ENCODE measurements around the gene RRP15. TPM values are rescaled to one million over a fixed set of nuclear protein-coding genes. Genes with fewer than 3 reads are reported as not detected.

Gene RRP15
- total and polyA plus RNA-seq, 9 of the 15 experiments (the other 6 are each of a cell fraction or from before 2014, with no cell fraction given): 9.5 to 58.1 (median 29.3) TPM

DNA sequence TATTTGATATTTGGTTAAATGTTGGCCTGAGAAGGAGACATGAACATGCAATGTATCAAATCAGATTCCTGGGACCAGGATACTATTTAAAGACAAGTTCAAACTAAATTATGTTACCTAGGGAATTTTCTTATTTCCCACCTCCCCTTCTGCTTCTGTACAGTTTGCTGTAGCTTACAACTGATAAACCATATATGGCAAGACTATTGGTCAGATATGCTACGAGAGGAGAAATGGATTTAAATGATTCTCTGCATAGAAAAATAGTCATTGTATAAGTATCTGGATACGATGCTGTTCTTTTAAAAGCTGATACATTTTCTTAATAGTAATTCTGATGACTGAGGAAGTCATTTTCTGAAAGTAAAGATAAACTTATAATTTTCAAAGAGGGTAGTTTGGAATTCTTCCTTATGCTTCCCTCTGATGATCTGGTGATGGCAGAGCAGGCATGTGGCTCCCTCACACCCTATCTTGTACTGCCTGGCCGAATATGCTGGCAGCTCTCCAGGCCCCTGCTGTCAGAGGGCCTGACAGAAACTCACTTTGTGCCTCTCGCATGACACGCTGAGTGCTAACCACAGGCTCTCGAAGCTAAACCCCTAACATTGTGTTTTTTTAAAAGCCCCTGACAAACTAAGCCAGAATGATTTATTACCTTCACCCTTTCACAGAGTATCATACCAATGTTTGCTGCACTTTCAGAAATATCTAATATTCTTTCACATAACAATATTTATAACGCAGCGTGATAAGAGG is 19.4 kb downstream of the RRP15 start (continued):
- TF ChIP-seq, protein P1, sequence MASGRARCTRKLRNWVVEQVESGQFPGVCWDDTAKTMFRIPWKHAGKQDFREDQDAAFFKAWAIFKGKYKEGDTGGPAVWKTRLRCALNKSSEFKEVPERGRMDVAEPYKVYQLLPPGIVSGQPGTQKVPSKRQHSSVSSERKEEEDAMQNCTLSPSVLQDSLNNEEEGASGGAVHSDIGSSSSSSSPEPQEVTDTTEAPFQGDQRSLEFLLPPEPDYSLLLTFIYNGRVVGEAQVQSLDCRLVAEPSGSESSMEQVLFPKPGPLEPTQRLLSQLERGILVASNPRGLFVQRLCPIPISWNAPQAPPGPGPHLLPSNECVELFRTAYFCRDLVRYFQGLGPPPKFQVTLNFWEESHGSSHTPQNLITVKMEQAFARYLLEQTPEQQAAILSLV (tag; IDR thresholded peaks at IDR 0.05): no peak
- no peak for TF ChIP-seq CBX2 (IDR thresholded peaks at IDR 0.05; ENCODE audit: insufficient read depth, low read length, poor library complexity, severe bottlenecking)
- no peak for TF ChIP-seq POLR2H (tag; IDR thresholded peaks at IDR 0.05; ENCODE audit: low read depth)
- no peak for TF ChIP-seq GABPA (tag; conservative IDR thresholded peaks at IDR 0.05; ENCODE audit: low read depth)
- TF ChIP-seq, protein P2, sequence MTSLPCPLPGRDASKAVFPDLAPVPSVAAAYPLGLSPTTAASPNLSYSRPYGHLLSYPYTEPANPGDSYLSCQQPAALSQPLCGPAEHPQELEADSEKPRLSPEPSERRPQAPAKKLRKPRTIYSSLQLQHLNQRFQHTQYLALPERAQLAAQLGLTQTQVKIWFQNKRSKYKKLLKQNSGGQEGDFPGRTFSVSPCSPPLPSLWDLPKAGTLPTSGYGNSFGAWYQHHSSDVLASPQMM (CRISPR knock-in tag; IDR thresholded peaks at IDR 0.05): no peak
- TF ChIP-seq ZNF165 (CRISPR knock-in tag; IDR thresholded peaks at IDR 0.05; ENCODE audit: borderline replicate concordance): no peak
- no peak for TF ChIP-seq ZC3H8 (IDR thresholded peaks at IDR 0.05)
- no peak for TF ChIP-seq SMAD1 (IDR thresholded peaks at IDR 0.05; ENCODE audit: low read depth, low read length, partially characterized antibody)
- TF ChIP-seq NR2C1 (IDR thresholded peaks at IDR 0.05): no peak
- no peak for TF ChIP-seq NR2C1 (tag; IDR thresholded peaks at IDR 0.05)
- TF ChIP-seq, protein P3, sequence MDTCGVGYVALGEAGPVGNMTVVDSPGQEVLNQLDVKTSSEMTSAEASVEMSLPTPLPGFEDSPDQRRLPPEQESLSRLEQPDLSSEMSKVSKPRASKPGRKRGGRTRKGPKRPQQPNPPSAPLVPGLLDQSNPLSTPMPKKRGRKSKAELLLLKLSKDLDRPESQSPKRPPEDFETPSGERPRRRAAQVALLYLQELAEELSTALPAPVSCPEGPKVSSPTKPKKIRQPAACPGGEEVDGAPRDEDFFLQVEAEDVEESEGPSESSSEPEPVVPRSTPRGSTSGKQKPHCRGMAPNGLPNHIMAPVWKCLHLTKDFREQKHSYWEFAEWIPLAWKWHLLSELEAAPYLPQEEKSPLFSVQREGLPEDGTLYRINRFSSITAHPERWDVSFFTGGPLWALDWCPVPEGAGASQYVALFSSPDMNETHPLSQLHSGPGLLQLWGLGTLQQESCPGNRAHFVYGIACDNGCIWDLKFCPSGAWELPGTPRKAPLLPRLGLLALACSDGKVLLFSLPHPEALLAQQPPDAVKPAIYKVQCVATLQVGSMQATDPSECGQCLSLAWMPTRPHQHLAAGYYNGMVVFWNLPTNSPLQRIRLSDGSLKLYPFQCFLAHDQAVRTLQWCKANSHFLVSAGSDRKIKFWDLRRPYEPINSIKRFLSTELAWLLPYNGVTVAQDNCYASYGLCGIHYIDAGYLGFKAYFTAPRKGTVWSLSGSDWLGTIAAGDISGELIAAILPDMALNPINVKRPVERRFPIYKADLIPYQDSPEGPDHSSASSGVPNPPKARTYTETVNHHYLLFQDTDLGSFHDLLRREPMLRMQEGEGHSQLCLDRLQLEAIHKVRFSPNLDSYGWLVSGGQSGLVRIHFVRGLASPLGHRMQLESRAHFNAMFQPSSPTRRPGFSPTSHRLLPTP (IDR thresholded peaks at IDR 0.05; ENCODE audit: borderline replicate concordance, extremely low read depth, insufficient read length): no peak
- TF ChIP-seq, protein P4, sequence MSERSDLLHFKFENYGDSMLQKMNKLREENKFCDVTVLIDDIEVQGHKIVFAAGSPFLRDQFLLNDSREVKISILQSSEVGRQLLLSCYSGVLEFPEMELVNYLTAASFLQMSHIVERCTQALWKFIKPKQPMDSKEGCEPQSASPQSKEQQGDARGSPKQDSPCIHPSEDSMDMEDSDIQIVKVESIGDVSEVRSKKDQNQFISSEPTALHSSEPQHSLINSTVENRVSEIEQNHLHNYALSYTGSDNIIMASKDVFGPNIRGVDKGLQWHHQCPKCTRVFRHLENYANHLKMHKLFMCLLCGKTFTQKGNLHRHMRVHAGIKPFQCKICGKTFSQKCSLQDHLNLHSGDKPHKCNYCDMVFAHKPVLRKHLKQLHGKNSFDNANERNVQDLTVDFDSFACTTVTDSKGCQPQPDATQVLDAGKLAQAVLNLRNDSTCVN (CRISPR knock-in tag; IDR thresholded peaks at IDR 0.05): no peak
- TF ChIP-seq RBBP5 (IDR thresholded peaks at IDR 0.05; ENCODE audit: borderline replicate concordance, insufficient read depth, low read length, poor library complexity, severe bottlenecking): no peak
- no peak for TF ChIP-seq ZNF140 (CRISPR knock-in tag; IDR thresholded peaks at IDR 0.05)
- TF ChIP-seq KAT8 (IDR thresholded peaks at IDR 0.05; ENCODE audit: low read depth): no peak
- TF ChIP-seq HMG20A (CRISPR knock-in tag; conservative IDR thresholded peaks at IDR 0.05): 0 out of 2 replicates have a peak, but pooled peaks have one; percentile 31
- no peak for TF ChIP-seq ZNF3 (CRISPR knock-in tag; IDR thresholded peaks at IDR 0.05)
- TF ChIP-seq NR4A1 (CRISPR knock-in tag; IDR thresholded peaks at IDR 0.05): no peak
- TF ChIP-seq NR4A1 (tag; IDR thresholded peaks at IDR 0.05): 0 out of 2 replicates have a peak, but pooled peaks have one; percentile 20
- TF ChIP-seq HDGF (IDR thresholded peaks at IDR 0.05): no peak
- TF ChIP-seq RBM39 (optimal IDR thresholded peaks at IDR 0.05; ENCODE audit: low read depth, low read length): no peak
- no peak for TF ChIP-seq COPS2 (conservative IDR thresholded peaks at IDR 0.05)
- TF ChIP-seq GATAD2A (IDR thresholded peaks at IDR 0.05): no peak
- no peak; the same call in 1 of the 2 replicates for TF ChIP-seq ZEB2 (IDR thresholded peaks at IDR 0.05)
- TF ChIP-seq EWSR1 (IDR thresholded peaks at IDR 0.05; ENCODE audit: borderline replicate concordance, low read depth, partially characterized antibody): no peak

Data from K562 (cell line).